Measurements from ENCODE around the gene MTSS2.

DNA sequence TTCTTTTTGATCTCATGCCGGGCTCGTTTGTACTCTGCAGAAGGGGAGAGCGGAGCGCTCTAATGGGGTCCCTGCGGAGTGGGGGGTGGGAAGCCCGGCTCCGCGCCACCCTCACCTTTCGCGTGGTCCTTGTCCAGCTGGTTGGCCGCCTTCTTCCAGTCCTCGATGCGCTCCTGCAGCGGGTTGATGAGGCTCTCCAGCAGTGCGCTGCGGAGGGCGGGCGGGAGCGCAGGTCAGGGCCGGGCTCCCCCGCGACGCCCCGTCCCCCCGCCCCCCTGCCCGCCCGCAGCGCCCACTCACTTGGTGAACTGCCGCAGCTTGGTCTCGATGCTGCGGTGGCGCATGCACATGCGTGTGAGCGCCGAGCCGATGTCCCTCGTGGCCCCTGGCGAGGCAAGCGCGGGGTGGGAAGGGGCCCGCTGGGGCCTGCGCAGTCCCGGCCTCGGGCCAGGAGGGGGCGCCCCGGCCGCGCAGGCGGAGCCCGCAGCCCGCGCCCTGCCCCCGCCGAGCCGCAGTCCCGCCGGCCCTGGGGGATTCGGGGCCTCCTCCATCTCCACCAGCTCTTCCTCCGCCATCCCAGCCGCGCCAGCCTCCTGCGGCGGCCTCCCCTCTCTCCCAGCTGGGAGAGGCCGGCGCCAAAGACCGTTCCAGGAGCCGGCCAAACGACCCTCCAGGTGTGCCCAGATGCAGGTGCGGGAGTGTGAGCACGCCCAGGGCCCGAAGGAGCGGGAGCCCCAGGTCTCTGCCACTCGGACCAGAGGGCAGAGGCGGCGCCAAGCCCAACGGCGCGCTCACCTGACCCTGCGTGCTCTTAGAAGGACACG is 6.0 kb downstream of the MTSS2 start:
- TF ChIP-seq, protein P1, sequence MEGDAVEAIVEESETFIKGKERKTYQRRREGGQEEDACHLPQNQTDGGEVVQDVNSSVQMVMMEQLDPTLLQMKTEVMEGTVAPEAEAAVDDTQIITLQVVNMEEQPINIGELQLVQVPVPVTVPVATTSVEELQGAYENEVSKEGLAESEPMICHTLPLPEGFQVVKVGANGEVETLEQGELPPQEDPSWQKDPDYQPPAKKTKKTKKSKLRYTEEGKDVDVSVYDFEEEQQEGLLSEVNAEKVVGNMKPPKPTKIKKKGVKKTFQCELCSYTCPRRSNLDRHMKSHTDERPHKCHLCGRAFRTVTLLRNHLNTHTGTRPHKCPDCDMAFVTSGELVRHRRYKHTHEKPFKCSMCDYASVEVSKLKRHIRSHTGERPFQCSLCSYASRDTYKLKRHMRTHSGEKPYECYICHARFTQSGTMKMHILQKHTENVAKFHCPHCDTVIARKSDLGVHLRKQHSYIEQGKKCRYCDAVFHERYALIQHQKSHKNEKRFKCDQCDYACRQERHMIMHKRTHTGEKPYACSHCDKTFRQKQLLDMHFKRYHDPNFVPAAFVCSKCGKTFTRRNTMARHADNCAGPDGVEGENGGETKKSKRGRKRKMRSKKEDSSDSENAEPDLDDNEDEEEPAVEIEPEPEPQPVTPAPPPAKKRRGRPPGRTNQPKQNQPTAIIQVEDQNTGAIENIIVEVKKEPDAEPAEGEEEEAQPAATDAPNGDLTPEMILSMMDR (conservative IDR thresholded peaks at IDR 0.05; ENCODE audit: low read depth, low read length) = no peak
- TF ChIP-seq EZH2 (IDR thresholded peaks at IDR 0.05; ENCODE audit: low read length, unreplicated experiment) (no peak), EZH2phosphoT487 (IDR thresholded peaks at IDR 0.05; ENCODE audit: borderline replicate concordance, low read length) (no peak)
